ENCODE measurements around the gene SLC9A4.
"Not testable (repeated sequence)": the region's sequence is repeated elsewhere in the genome, so short reads cannot be mapped to it uniquely, and the experiment has no call there.

SLC9A4 gene

GRCh38 chr2:102549027-102549426 lies 76.0 kb downstream of the SLC9A4 start:
- DNase-seq (ENCODE audit: low read depth): no peak

- no peak for DNase-seq (ENCODE audit: low read depth)
Measured at GRCh38 chr2:102550151-102550550, 77.1 kb downstream of the SLC9A4 start.

- no peak for DNase-seq (ENCODE audit: low read depth)
Measured at GRCh38 chr2:102551329-102552096, 78.5 kb downstream of the SLC9A4 start.

- DNase-seq (ENCODE audit: low read depth): no peak
Measured at GRCh38 chr2:102553601-102554000, 80.6 kb downstream of the SLC9A4 start.

GRCh38 chr2:102558463-102558862 lies 85.4 kb downstream of the SLC9A4 start:
- DNase-seq (ENCODE audit: low read depth): no peak

- not testable (repeated sequence) for DNase-seq (ENCODE audit: low read depth)
Measured at GRCh38 chr2:102562542-102562941, 89.5 kb downstream of the SLC9A4 start.

GRCh38 chr2:102575888-102576287 lies 102.9 kb downstream of the SLC9A4 start:
- no peak for DNase-seq (ENCODE audit: low read depth)

- DNase-seq (ENCODE audit: low read depth): no peak
Measured at GRCh38 chr2:102578376-102578775, 105.3 kb downstream of the SLC9A4 start.

GRCh38 chr2:102581911-102582310 lies 108.9 kb downstream of the SLC9A4 start:
- no peak for DNase-seq (ENCODE audit: low read depth)

GRCh38 chr2:102582845-102583244 lies 109.8 kb downstream of the SLC9A4 start:
- no peak for DNase-seq (ENCODE audit: low read depth)
